Stomach (tissue), 9 donors: Measurements from ENCODE around the gene SECISBP2. TPM values are rescaled to one million over a fixed set of nuclear protein-coding genes. Genes with fewer than 3 reads are reported as not detected.

Experiments used
- DNase-seq, 2 donors: peaks; one replicate each; pipeline versions ENCODE4 v3.0.0 to v3.0.0-alpha.2; 2013 to 2019
- H3K27ac ChIP-seq, 5 donors: fragments of 200-600 bp in 4 of 5; sonication (generic) in 4 of 5; one replicate each; pipeline ENCODE4 v1.5.1; 2013 to 2019; ENCODE audit warnings: mild to moderate bottlenecking in 1 of 5, moderate library complexity in 1 of 5
- H3K27me3 ChIP-seq, 3 donors: fragments of 200-600 bp; sonication (generic); one replicate each; pipeline ENCODE4 v1.5.1; 2017 to 2019; ENCODE audit warnings: mixed run types in 1 of 3
- H3K36me3 ChIP-seq, 4 donors: fragments of 200-600 bp; sonication (generic); 1 replicate in 3 of 4; 2 replicates in 1 of 4; pipeline ENCODE4 v1.5.1; 2016 to 2019
- H3K4me1 ChIP-seq, 4 donors: fragments of 200-600 bp; sonication (generic); one replicate each; pipeline ENCODE4 v1.5.1; 2016 to 2019
- H3K4me3 ChIP-seq, 4 donors: fragments of 200-600 bp; sonication (generic) in 3 of 4; one replicate each; pipeline ENCODE4 v1.5.1; 2016 to 2019; ENCODE audit warnings: mild to moderate bottlenecking in 1 of 4
- H3K9me3 ChIP-seq, 4 donors: fragments of 200-600 bp; sonication (generic); one replicate each; pipeline ENCODE4 v1.5.1; 2016 to 2019
- EP300 ChIP-seq: sonication (generic); formaldehyde crosslinking; IDR thresholded peaks from one replicate; pipeline ENCODE4 v1.6.1; 2017; ENCODE audit warnings: antibody characterized with exemption
- POLR2A ChIP-seq, 4 donors: fragments of 450-650 bp; IDR thresholded peaks; one replicate each; pipeline ENCODE4 v1.6.1; 2016; ENCODE audit warnings: antibody characterized with exemption in 4 of 4, control low read depth in 2 of 4, mild to moderate bottlenecking in 1 of 4, moderate library complexity in 1 of 4
- POLR2AphosphoS5 ChIP-seq, 3 donors: sonication (generic); formaldehyde crosslinking; IDR thresholded peaks; one replicate each; pipeline ENCODE4 v1.6.1; 2016; ENCODE audit warnings: antibody characterized with exemption in 3 of 3
- WGBS, 5 donors: extraction: QIAGEN DNeasy Blood & Tissue Kit in 3 of 5; methylation state at CpG; one replicate each; pipeline versions ENCODE4 v1.1.5 to v1.1.7; 2013 to 2018; 5-methylcytosine and 5-hydroxymethylcytosine counted together
- intact Hi-C: fragments of 100-400 bp; cut with DNase I; formaldehyde crosslinking; loops from one replicate; pipeline ENCODE4 v1.15.1; 2023; ENCODE audit warnings: low total_unique reads
- polyA plus RNA-seq, 3 donors: library from polyadenylated mRNA; stranded (reverse); fragments of 200-250 nt; gene quantifications; one replicate each; pipeline ENCODE4 v1.2.3, GENCODE V29; 2013
- total RNA-seq, 5 donors: library from RNA; depleted of rRNA; stranded (reverse); fragments of >200 nt; gene quantifications; one replicate each; pipeline versions ENCODE4 v1.1.0 to v1.2.3, GENCODE V29; 2014 to 2016
- TF ChIP-seq, protein P1 (sequence below), 7 experiments: fragments of 450-650 bp in 4 of 7; fragments of 200-600 bp in 3 of 7; sonication (generic) in 3 of 7; IDR thresholded peaks; one replicate each; pipeline ENCODE4 v1.5.1; 2016 to 2019; ENCODE audit warnings: antibody characterized with exemption in 7 of 7, control low read depth in 2 of 7, mild to moderate bottlenecking in 1 of 7
- donor health status: healthy with polysubstance abuse.
- donor health status: Bipolar disorder and iron deficiency.
- donor health status: healthy.

SECISBP2 gene
- total and polyA plus RNA-seq, 8 donors, result 18.1 to 136 (median 70.3) TPM

DNA sequence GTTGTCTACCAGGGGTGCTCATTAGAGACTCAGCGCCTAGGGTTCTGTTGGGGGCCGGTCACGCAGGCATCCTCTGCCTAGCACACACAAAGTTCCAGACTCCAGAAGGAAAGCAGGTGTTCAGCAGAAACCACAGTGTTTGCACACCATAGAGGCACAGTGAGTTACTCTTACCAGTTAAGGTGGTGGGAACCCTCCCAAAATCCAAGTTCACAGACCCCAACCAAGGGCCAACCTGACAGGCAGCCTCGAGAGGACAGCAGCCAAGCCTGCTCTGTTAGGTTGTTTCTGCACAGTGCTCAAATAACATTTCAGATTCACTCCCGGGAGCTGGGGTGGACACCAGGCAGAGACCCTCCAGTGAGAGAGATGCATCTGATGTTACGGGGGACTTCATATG is 36.2 kb downstream of the SECISBP2 start:
- Histone ChIP-seq H3K27ac (no peak overlapping the region), H3K4me3 (no peak overlapping the region), H3K9me3 (no peaks in the 10 kb centered on the region), H3K27me3 (no peaks in the 10 kb centered on the region), H3K4me1 (peaks cover 0 to 26% (median 5%) of the 10 kb centered on the region in 4 donors), H3K36me3 (peaks cover 72 to 100% (median 100%) of the 10 kb centered on the region in 4 donors)
- intact Hi-C loops, result no loop called here
- no peak for TF ChIP-seq POLR2AphosphoS5 (IDR thresholded peaks at IDR 0.05)
- TF ChIP-seq, protein P1, sequence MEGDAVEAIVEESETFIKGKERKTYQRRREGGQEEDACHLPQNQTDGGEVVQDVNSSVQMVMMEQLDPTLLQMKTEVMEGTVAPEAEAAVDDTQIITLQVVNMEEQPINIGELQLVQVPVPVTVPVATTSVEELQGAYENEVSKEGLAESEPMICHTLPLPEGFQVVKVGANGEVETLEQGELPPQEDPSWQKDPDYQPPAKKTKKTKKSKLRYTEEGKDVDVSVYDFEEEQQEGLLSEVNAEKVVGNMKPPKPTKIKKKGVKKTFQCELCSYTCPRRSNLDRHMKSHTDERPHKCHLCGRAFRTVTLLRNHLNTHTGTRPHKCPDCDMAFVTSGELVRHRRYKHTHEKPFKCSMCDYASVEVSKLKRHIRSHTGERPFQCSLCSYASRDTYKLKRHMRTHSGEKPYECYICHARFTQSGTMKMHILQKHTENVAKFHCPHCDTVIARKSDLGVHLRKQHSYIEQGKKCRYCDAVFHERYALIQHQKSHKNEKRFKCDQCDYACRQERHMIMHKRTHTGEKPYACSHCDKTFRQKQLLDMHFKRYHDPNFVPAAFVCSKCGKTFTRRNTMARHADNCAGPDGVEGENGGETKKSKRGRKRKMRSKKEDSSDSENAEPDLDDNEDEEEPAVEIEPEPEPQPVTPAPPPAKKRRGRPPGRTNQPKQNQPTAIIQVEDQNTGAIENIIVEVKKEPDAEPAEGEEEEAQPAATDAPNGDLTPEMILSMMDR (IDR thresholded peaks at IDR 0.05), result no peak
- no peak for DNase-seq
- 92 to 100% (median 96%) methylated on average over 5 to 6 of the region's 6 CpGs for WGBS, 5 donors

DNA sequence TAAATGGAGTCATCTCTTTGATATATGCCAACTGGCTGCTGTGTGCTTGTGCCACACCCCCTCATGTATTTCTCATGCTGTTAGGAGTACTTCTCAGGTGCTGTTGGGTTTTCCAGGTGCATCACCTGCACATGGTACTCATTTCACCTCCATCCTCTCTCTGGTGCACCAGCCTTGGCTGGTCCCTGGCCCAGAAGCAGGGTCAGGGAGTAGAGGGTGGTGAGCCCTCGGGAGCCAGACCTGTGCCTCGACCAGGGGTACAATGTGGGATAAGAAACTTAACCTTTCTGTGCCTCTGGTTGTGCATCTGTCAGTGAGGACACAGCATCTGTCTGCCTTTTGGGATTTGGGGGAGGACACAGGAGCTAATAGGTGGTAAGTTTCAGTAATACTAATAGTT is 38.5 kb downstream of the SECISBP2 start:
- no peak for DNase-seq
- Histone ChIP-seq H3K9me3 (no peaks in the 10 kb centered on the region), H3K36me3 (peaks cover 66 to 100% (median 100%) of the 10 kb centered on the region in 4 donors), H3K4me3 (no peak overlapping the region), H3K27me3 (no peaks in the 10 kb centered on the region), H3K27ac (no peak overlapping the region), H3K4me1 (peaks cover 0 to 27% (median 6%) of the 10 kb centered on the region in 4 donors)
- intact Hi-C loops, result no loop called here
- TF ChIP-seq EP300 (no peak), POLR2A (IDR thresholded peaks at IDR 0.05) (no peak), POLR2AphosphoS5 (IDR thresholded peaks at IDR 0.05) (no peak)
- TF ChIP-seq, protein P1 (IDR thresholded peaks at IDR 0.05), result no peak
- WGBS, 5 donors, result 88 to 96% (median 92%) methylated on average over 2 of the region's 2 CpGs

DNA sequence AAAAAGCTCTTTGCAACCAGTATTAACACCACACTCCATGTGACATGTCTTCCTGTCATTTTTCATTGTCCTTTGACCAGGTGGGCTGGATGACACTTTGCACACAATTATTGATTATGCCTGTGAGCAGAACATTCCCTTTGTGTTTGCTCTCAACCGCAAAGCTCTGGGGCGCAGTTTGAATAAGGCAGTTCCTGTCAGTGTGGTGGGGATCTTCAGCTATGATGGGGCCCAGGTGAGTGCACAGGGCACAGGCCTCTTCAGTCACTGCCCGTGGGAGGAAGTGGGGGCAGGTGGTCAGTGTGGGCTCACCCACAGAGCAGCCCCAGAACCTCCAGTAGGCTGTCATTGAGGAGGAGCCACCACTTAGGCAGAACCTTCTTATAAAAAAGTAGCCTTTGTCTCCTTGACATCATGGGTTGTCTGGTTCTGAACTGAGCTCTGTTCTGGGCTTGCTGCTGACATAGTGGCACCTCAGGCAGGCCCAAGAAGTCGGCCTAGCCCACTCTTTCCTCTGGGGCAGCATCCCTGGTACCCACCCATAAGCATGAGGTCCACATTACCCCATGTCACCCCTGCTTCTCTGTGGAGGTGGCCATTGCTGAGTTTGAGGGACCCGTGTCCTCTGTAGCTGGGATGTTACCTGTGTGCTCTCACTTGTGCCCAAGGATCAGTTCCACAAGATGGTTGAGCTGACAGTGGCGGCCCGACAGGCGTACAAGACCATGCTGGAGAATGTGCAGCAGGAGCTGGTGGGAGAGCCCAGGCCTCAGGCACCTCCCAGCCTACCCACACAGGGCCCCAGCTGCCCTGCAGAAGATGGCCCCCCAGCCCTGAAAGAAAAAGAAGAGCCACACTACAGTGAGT is 39.3 kb downstream of the SECISBP2 start:
- no peaks in the 10 kb centered on the region for H3K9me3 ChIP-seq
- H3K36me3 ChIP-seq, result peaks cover 69 to 100% (median 100%) of the 10 kb centered on the region in 4 donors
- no peaks in the 10 kb centered on the region for H3K27me3 ChIP-seq
- peaks cover 0 to 20% (median 6%) of the 10 kb centered on the region in 4 donors for H3K4me1 ChIP-seq
- TF ChIP-seq POLR2A (IDR thresholded peaks at IDR 0.05) (no peak), EP300 (no peak), POLR2AphosphoS5 (IDR thresholded peaks at IDR 0.05) (no peak)
- no peak overlapping the region for H3K27ac ChIP-seq
- intact Hi-C loops, result no loop called here
- no peak for DNase-seq
- H3K4me3 ChIP-seq, result no peak overlapping the region
- 87 to 93% (median 91%) methylated on average over 7 to 8 of the region's 8 CpGs for WGBS, 5 donors

DNA sequence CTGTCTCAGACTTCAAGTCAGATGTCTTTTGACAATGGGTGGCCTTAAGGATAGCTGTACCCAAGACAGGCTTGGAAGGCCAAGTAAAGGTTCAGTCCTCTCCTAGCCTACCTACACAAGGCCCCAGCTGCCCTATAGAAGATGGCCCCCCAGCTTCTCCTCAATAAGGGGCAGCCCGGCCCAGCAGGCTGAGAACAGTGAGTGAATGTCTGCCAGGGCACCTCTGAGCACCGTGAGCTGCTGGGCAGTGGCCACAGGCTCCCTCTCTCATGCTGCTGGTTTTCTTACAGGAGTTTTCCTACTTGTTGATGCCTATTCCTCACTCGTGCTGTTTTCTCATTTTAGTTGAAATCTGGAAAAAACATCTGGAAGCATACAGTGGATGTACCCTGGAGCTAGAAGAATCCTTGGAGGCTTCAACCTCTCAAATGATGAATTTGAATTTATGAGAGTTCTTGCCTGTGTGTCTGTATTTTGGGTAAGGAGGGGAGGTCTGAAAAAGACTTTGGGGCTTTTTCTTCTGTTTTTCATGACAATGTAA is 40.1 kb downstream of the SECISBP2 start:
- DNase-seq, result no peak
- WGBS, 5 donors, result 83 to 88% (median 88%) methylated on average over 2 to 3 of the region's 3 CpGs
- Histone ChIP-seq H3K4me1 (peaks cover 0 to 12% (median 6%) of the 10 kb centered on the region in 4 donors), H3K27me3 (no peaks in the 10 kb centered on the region), H3K27ac (no peak overlapping the region), H3K36me3 (peaks cover 68 to 100% (median 99%) of the 10 kb centered on the region in 4 donors), H3K4me3 (no peak overlapping the region), H3K9me3 (no peaks in the 10 kb centered on the region)
- intact Hi-C loops, result no loop called here
- TF ChIP-seq, protein P1 (IDR thresholded peaks at IDR 0.05), result no peak
- TF ChIP-seq POLR2AphosphoS5 (IDR thresholded peaks at IDR 0.05) (no peak), POLR2A (IDR thresholded peaks at IDR 0.05) (no peak), EP300 (no peak)
